NCI-H1436 treated with DMSO at 0.1 percent for 48 hours (cell line): ENCODE data around the gene FBXL17.
"Not testable (repeated sequence)": the region's sequence is repeated elsewhere in the genome, so short reads cannot be mapped to it uniquely, and the experiment has no call there.

Source experiments
- DNase-seq: peaks from one replicate; lab custom pipeline; 2025; lab: John Stamatoyannopoulos, UW

Gene FBXL17

GRCh38 chr5:108311682-108312081, 70.2 kb downstream of the FBXL17 start:
- no peak for DNase-seq

GRCh38 chr5:108303611-108304010, 78.3 kb downstream of the FBXL17 start:
- DNase-seq, result no peak

- DNase-seq, result no peak
Measured at GRCh38 chr5:108303086-108303485, 78.8 kb downstream of the FBXL17 start.

GRCh38 chr5:108297042-108297601, 84.8 kb downstream of the FBXL17 start:
- no peak for DNase-seq

GRCh38 chr5:108295578-108296368, 86.1 kb downstream of the FBXL17 start:
- DNase-seq, result no peak

GRCh38 chr5:108280960-108281569, 100.8 kb downstream of the FBXL17 start:
- no peak for DNase-seq

GRCh38 chr5:108280248-108280647, 101.7 kb downstream of the FBXL17 start:
- DNase-seq, result no peak

GRCh38 chr5:108278285-108279240, 103.3 kb downstream of the FBXL17 start:
- no peak for DNase-seq

- DNase-seq, result no peak
Measured at GRCh38 chr5:108276187-108277050, 105.5 kb downstream of the FBXL17 start.

GRCh38 chr5:108274080-108274479, 107.8 kb downstream of the FBXL17 start:
- not testable (repeated sequence) for DNase-seq

GRCh38 chr5:108271127-108271526, 110.8 kb downstream of the FBXL17 start:
- no peak for DNase-seq

GRCh38 chr5:108266242-108266641, 115.7 kb downstream of the FBXL17 start:
- DNase-seq, result no peak

GRCh38 chr5:108264533-108264932, 117.4 kb downstream of the FBXL17 start:
- DNase-seq, result no peak

- DNase-seq, result no peak
Measured at GRCh38 chr5:108263338-108263737, 118.6 kb downstream of the FBXL17 start.

GRCh38 chr5:108260858-108261170, 121.1 kb downstream of the FBXL17 start:
- DNase-seq, result no peak

- no peak for DNase-seq
Measured at GRCh38 chr5:108260117-108260857, 121.6 kb downstream of the FBXL17 start.

GRCh38 chr5:108259306-108259705, 122.6 kb downstream of the FBXL17 start:
- DNase-seq, result no peak

GRCh38 chr5:108257996-108258395, 123.9 kb downstream of the FBXL17 start:
- no peak for DNase-seq

GRCh38 chr5:108255468-108255867, 126.4 kb downstream of the FBXL17 start:
- no peak for DNase-seq

GRCh38 chr5:108251350-108251749, 130.5 kb downstream of the FBXL17 start:
- no peak for DNase-seq
